A549 treated with RU486 at 1 μM for 4 hours (cell line): ENCODE results near the gene SUN1. TPM values are rescaled to one million over a fixed set of nuclear protein-coding genes. Genes with fewer than 3 reads are reported as not detected.

ENCODE experiments used
- total RNA-seq: library from RNA; stranded (reverse); fragments of 200-300 nt; extraction: Qiagen RNA extraction; gene quantifications from 5 replicates; pipeline ENCODE4 v1.2.3, GENCODE V29; 2022; ENCODE audit warnings: low read depth

SUN1 gene, protein sequence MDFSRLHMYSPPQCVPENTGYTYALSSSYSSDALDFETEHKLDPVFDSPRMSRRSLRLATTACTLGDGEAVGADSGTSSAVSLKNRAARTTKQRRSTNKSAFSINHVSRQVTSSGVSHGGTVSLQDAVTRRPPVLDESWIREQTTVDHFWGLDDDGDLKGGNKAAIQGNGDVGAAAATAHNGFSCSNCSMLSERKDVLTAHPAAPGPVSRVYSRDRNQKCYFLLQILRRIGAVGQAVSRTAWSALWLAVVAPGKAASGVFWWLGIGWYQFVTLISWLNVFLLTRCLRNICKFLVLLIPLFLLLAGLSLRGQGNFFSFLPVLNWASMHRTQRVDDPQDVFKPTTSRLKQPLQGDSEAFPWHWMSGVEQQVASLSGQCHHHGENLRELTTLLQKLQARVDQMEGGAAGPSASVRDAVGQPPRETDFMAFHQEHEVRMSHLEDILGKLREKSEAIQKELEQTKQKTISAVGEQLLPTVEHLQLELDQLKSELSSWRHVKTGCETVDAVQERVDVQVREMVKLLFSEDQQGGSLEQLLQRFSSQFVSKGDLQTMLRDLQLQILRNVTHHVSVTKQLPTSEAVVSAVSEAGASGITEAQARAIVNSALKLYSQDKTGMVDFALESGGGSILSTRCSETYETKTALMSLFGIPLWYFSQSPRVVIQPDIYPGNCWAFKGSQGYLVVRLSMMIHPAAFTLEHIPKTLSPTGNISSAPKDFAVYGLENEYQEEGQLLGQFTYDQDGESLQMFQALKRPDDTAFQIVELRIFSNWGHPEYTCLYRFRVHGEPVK
- 66.9 to 93.6 TPM (median 84.9 TPM) in 5 replicates for total RNA-seq

DNA sequence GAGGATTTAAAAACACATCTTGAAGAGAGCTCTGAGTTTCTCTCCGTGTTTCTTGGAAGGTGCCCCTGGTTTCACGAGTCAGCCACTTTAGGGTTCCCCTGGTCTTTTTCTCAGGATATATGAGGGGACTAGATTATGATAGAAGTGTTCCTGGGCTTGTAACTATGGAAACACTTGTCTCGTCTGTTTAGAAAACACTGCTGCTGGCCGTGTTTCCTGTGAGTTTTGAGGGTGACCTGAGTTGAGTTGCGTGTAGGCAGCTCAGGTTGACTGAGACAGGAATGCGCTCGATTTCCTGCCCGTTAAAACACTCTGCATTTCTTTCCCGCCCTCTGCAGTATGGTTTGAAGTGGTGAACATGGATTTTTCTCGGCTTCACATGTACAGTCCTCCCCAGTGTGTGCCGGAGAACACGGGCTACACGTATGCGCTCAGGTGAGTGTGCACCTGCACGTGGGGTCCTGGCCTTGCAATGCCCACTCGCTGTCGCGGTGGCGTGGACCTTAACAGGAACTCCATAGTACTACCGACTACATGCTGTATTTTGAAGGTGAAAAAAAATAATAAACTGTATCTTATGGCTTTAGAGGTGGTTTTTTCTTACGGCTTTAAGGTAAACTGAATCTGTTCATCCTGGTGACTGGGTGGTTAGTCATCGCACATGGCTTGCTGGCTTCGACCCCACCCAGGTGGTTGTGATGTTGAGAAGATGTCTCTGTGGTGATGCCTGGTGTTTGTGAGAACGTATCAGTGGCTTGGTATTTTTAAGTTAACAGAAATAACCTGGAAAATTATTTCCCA is at the start of gene SUN1:
SUN1 (plus strand) TSS at position 310 of the 801 bp plus-strand sequence; CDS start at position 359, 49 bp downstream.

DNA sequence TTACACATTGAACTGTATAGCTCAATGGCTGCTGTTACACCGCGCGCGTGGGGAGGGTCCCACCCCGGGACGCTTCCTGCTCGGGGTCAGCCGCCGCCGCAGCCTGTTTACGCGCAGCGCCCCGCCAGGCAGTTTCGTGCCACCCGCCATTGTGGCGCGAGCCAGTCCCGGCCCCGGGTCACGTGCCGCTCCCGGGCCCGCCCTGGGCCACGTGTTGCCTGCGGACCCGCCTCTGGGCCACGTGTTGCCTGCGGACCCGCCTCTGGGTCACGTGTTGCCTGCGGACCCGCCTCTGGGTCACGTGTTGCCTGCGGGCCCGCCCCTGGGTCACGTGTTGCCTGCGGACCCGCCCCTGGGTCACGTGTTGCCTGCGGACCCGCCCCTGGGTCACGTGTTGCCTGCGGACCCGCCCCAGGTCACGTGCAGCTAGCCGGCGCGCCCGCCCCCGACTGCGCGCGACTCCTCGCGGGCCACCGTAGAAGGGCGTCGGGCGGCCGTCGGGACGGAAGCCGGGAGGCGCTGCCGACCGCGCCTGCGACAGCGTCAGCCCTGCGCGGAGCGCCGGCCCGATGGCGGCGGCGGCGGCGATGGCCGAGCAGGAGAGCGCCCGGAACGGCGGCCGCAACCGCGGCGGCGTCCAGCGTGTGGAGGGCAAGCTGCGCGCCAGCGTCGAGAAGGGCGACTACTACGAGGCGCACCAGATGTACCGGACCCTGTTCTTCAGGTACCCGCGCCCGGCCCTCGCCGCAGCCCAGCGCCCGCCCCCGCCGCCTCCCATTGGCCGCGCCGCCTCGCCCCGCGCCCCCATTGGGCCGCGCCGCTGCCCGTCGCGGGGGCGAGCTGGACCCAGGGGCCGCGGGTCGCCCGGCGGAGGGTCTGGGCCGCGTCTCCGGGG is 44.0 kb downstream of the SUN1 start, which contains the start of gene GET4:
GET4 (plus strand) TSS at position 478 of the 895 bp plus-strand sequence; CDS start at position 570, 92 bp downstream.

Other genes starting within 250 kb of the SUN1 start
- gene DNAAF5, start 105.8 kb upstream of the SUN1 start, total RNA-seq = 36.6 to 49.2 TPM (median 44.1 TPM) in 5 replicates
- gene PRKAR1B, start 105.2 kb upstream of the SUN1 start, total RNA-seq = 23.3 to 30.2 TPM (median 26.5 TPM) in 5 replicates
- gene GET4, start 44.1 kb downstream of the SUN1 start, total RNA-seq = 40.4 to 61.8 TPM (median 58.8 TPM) in 5 replicates
- 4.0 to 5.0 TPM (median 4.8 TPM) in 5 replicates for gene ADAP1, start 122.2 kb downstream of the SUN1 start, total RNA-seq
- 5.6 to 6.0 TPM (median 5.8 TPM) in 5 replicates for gene COX19, start 143.1 kb downstream of the SUN1 start, total RNA-seq
- 0.16 TPM in 1 of 5 replicates, not detected in the others for gene CYP2W1, start 150.7 kb downstream of the SUN1 start, total RNA-seq
- 1.7 to 2.8 TPM (median 1.9 TPM) in 5 replicates for gene GPR146, start 212.1 kb downstream of the SUN1 start, total RNA-seq